Measurements from ENCODE around the gene CRABP2. TPM values are rescaled to one million over a fixed set of nuclear protein-coding genes. Genes with fewer than 3 reads are reported as not detected.

CRABP2 gene
- total and polyA plus RNA-seq, 2 of the 4 experiments (the other 2 are of a cell fraction): 6.3 to 15.7 TPM

GRCh38 chr1:156677616-156678596 lies 27.5 kb downstream of the CRABP2 start (continued):
- TF ChIP-seq ELK1 (IDR thresholded peaks at IDR 0.05; ENCODE audit: borderline replicate concordance, low read depth, low read length) (no peak), SMC3 (IDR thresholded peaks at IDR 0.05; ENCODE audit: low read depth, low read length) (peak; percentile 98)
